GM21515 (cell line): ENCODE results near the gene PIK3AP1.
"Not testable (repeated sequence)": the region's sequence is repeated elsewhere in the genome, so short reads cannot be mapped to it uniquely, and the experiment has no call there.

Experiments
- ATAC-seq: cut with Tn5 transposase; IDR thresholded peaks from one replicate; pipeline ENCODE4 v1.9.1; 2021; ENCODE audit not compliant: unreplicated experiment

PIK3AP1 gene

GRCh38 chr10:96720422-96721206, at the start of gene PIK3AP1:
Gene PIK3AP1, minus strand, starts transcription at chr10:96720514. Its CDS starts 120 bp downstream, at chr10:96720394.
- ATAC-seq: peak; percentile 56

- ATAC-seq: no peak
Observed at GRCh38 chr10:96768136-96768535, 47.8 kb upstream of the PIK3AP1 start.

- ATAC-seq: no peak
Observed at GRCh38 chr10:96767611-96768010, 47.3 kb upstream of the PIK3AP1 start.

GRCh38 chr10:96765406-96766240, 45.3 kb upstream of the PIK3AP1 start:
- no peak for ATAC-seq

GRCh38 chr10:96764425-96765060, 44.2 kb upstream of the PIK3AP1 start:
- no peak for ATAC-seq

- ATAC-seq: peak; percentile 65
Observed at GRCh38 chr10:96758423-96758822, 38.1 kb upstream of the PIK3AP1 start.

- ATAC-seq: no peak
Observed at GRCh38 chr10:96756111-96756903, 36.0 kb upstream of the PIK3AP1 start.

GRCh38 chr10:96753956-96754355, 33.6 kb upstream of the PIK3AP1 start:
- ATAC-seq: no peak

- no peak for ATAC-seq
Observed at GRCh38 chr10:96752375-96752774, 32.1 kb upstream of the PIK3AP1 start.

GRCh38 chr10:96750316-96750715, 30.0 kb upstream of the PIK3AP1 start:
- ATAC-seq: not testable (repeated sequence)

GRCh38 chr10:96747734-96748550, 27.6 kb upstream of the PIK3AP1 start:
- ATAC-seq: peak; percentile 84

GRCh38 chr10:96746503-96746902, 26.2 kb upstream of the PIK3AP1 start:
- ATAC-seq: no peak

GRCh38 chr10:96745950-96746349, 25.6 kb upstream of the PIK3AP1 start:
- ATAC-seq: no peak

- ATAC-seq: no peak
Observed at GRCh38 chr10:96743988-96744585, 23.8 kb upstream of the PIK3AP1 start.

GRCh38 chr10:96741557-96741956, 21.2 kb upstream of the PIK3AP1 start:
- ATAC-seq: not testable (repeated sequence)

GRCh38 chr10:96740579-96741281, 20.4 kb upstream of the PIK3AP1 start:
- no peak for ATAC-seq

- ATAC-seq: no peak
Observed at GRCh38 chr10:96740141-96740540, 19.8 kb upstream of the PIK3AP1 start.

- peak; percentile 49 for ATAC-seq
Observed at GRCh38 chr10:96737307-96737902, 17.1 kb upstream of the PIK3AP1 start.
